H1 (cell line): ENCODE data around the gene PPM1F. TPM values are rescaled to one million over a fixed set of nuclear protein-coding genes. Genes with fewer than 3 reads are reported as not detected.

Experiments used
- CTCF ChIA-PET: fragments of 300-600 bp; sonication (Branson Sonifier 250); formaldehyde crosslinking; loops from one replicate; lab custom pipeline; 2021; ENCODE audit not compliant: partially characterized antibody; lab: Charles Lee
- POLR2A ChIA-PET: fragments of 300-600 bp; sonication (Branson Sonifier 250); formaldehyde crosslinking; loops from one replicate; lab custom pipeline; 2021; ENCODE audit warnings: inconsistent platforms; ENCODE audit not compliant: partially characterized antibody; lab: Charles Lee
- DNase-seq, 2 experiments: peaks; one replicate each; pipeline versions ENCODE4 v3.0.0 to v3.0.0-alpha.2; 2010 to 2022; ENCODE audit warnings: low spot score in 2 of 2, low read depth in 1 of 2, mixed read lengths in 1 of 2
- FAIRE-seq: peaks from 2 replicates; lab custom pipeline; 2011; peaks lifted over from hg19 to GRCh38; lab: Jason Lieb, UNC
- H2AFZ ChIP-seq: 2 replicates; pipeline ENCODE4 v1.8.1; 2012; ENCODE audit warnings: low read length, inconsistent platforms
- H2AK5ac ChIP-seq: 2 replicates; pipeline ENCODE4 v1.6.1; 2013; ENCODE audit warnings: low read depth, low read length
- H2BK120ac ChIP-seq: replicated peaks from 2 replicates; pipeline ENCODE3; 2013; ENCODE audit warnings: low read depth, low read length, inconsistent platforms
- H2BK12ac ChIP-seq: 2 replicates; pipeline ENCODE4 v1.6.1; 2013; ENCODE audit warnings: low read depth, low read length
- H2BK15ac ChIP-seq: 2 replicates; pipeline ENCODE4 v1.6.1; 2013; ENCODE audit warnings: low read length
- H2BK20ac ChIP-seq: 2 replicates; pipeline ENCODE4 v1.6.1; 2013; ENCODE audit warnings: low read length
- H2BK5ac ChIP-seq: 2 replicates; pipeline ENCODE4 v1.6.1; 2013; ENCODE audit warnings: low read depth, low read length
- H3K14ac ChIP-seq: 2 replicates; pipeline ENCODE4 v1.6.1; 2013; ENCODE audit warnings: inconsistent platforms; ENCODE audit not compliant: insufficient read length
- H3K18ac ChIP-seq: 2 replicates; pipeline ENCODE4 v1.6.1; 2013; ENCODE audit warnings: low read length; ENCODE audit errors: extremely low read depth
- H3K23ac ChIP-seq: 2 replicates; pipeline ENCODE4 v1.6.1; 2013; ENCODE audit warnings: inconsistent platforms; ENCODE audit not compliant: insufficient read length
- H3K23me2 ChIP-seq: 2 replicates; pipeline ENCODE4 v1.6.1; 2013; ENCODE audit warnings: low read depth, low read length
- H3K27ac ChIP-seq: 2 replicates; pipeline ENCODE4 v1.6.1; 2011; ENCODE audit warnings: low read depth, low read length, inconsistent platforms
- H3K27me3 ChIP-seq, 4 experiments: replicated peaks in 1 of 4; 1 replicate in 1 of 4; 2 replicates in 3 of 4; pipeline versions ENCODE4 v1.6.1 to v1.8.1; 2011 to 2013; ENCODE audit warnings: low read length in 3 of 4, mild to moderate bottlenecking in 3 of 4, inconsistent platforms in 2 of 4, mixed read lengths in 2 of 4, moderate library complexity in 1 of 4; ENCODE audit not compliant: control insufficient read depth in 3 of 4, insufficient read depth in 3 of 4; ENCODE audit errors: extremely low read depth in 1 of 4
- H3K36me3 ChIP-seq, 4 experiments: 2 replicates each; pipeline versions ENCODE4 v1.6.1 to v1.8.1; 2011 to 2013; ENCODE audit warnings: mild to moderate bottlenecking in 4 of 4, low read length in 3 of 4, moderate library complexity in 2 of 4, control low read depth in 1 of 4, inconsistent platforms in 1 of 4; ENCODE audit not compliant: insufficient read depth in 4 of 4, control insufficient read depth in 2 of 4
- H3K4ac ChIP-seq: replicated peaks from 2 replicates; pipeline ENCODE3; 2013; ENCODE audit warnings: low read length, low read depth, mixed read lengths, inconsistent platforms; ENCODE audit not compliant: insufficient read length
- H3K4me1 ChIP-seq, 4 experiments: replicated peaks in 1 of 4; 1 replicate in 1 of 4; 2 replicates in 3 of 4; pipeline versions ENCODE4 v1.6.1 to v1.8.1; 2011 to 2013; ENCODE audit warnings: low read length in 3 of 4, inconsistent platforms in 2 of 4, mixed read lengths in 1 of 4; ENCODE audit not compliant: insufficient read depth in 4 of 4, control insufficient read depth in 3 of 4
- H3K4me2 ChIP-seq, 2 experiments: 2 replicates each; pipeline versions ENCODE4 v1.6.1 to v1.8.1; 2011 to 2013; ENCODE audit warnings: low read depth in 2 of 2, low read length in 2 of 2, control low read depth in 1 of 2, inconsistent platforms in 1 of 2, mild to moderate bottlenecking in 1 of 2; ENCODE audit not compliant: insufficient read depth in 1 of 2
- H3K4me3 ChIP-seq, 4 experiments: fragments of 200-600, 300-600 bp in 1 of 4; sonication (generic), shearing (Covaris generic), sonication (Bioruptor Twin) in 1 of 4; 2 replicates each; pipeline versions ENCODE4 v1.5.1 to v1.8.1; 2011 to 2016; ENCODE audit warnings: low read length in 4 of 4, low read depth in 3 of 4, control low read depth in 2 of 4, inconsistent platforms in 2 of 4, mild to moderate bottlenecking in 2 of 4, mixed read lengths in 1 of 4, moderate library complexity in 1 of 4; ENCODE audit not compliant: insufficient read depth in 2 of 4; ENCODE audit errors: extremely low read depth in 1 of 4
- H3K56ac ChIP-seq: replicated peaks from 2 replicates; pipeline ENCODE3; 2013; ENCODE audit warnings: low read depth, mild to moderate bottlenecking, mixed read lengths, low read length, inconsistent platforms; ENCODE audit not compliant: insufficient read length
- H3K79me1 ChIP-seq: 2 replicates; pipeline ENCODE4 v1.6.1; 2013; ENCODE audit warnings: low read depth, low read length, control low read depth
- H3K79me2 ChIP-seq, 2 experiments: 2 replicates each; pipeline versions ENCODE4 v1.6.1 to v1.8.1; 2012 to 2013; ENCODE audit warnings: low read length in 2 of 2, mild to moderate bottlenecking in 2 of 2, inconsistent platforms in 1 of 2; ENCODE audit not compliant: insufficient read depth in 2 of 2, control insufficient read depth in 1 of 2
- H3K9ac ChIP-seq, 4 experiments: replicated peaks in 1 of 4; 1 replicate in 1 of 4; 2 replicates in 3 of 4; pipeline versions ENCODE4 v1.6.1 to v1.8.1; 2011 to 2013; ENCODE audit warnings: low read depth in 3 of 4, low read length in 3 of 4, control low read depth in 2 of 4, mild to moderate bottlenecking in 2 of 4, moderate library complexity in 2 of 4, inconsistent platforms in 1 of 4; ENCODE audit errors: extremely low read depth in 1 of 4
- H3K9me3 ChIP-seq, 2 experiments: 2 replicates each; pipeline versions ENCODE4 v1.6.1 to v1.8.1; 2012 to 2013; ENCODE audit warnings: mild to moderate bottlenecking in 2 of 2, moderate library complexity in 2 of 2, control low read depth in 1 of 2, inconsistent platforms in 1 of 2, low read depth in 1 of 2, low read length in 1 of 2, mixed read lengths in 1 of 2; ENCODE audit not compliant: insufficient read depth in 2 of 2
- H4K20me1 ChIP-seq, 2 experiments: replicated peaks in 1 of 2; 2 replicates each; pipeline versions ENCODE3 to v1.8.1; 2011 to 2013; ENCODE audit warnings: inconsistent platforms in 2 of 2, low read length in 2 of 2, mild to moderate bottlenecking in 1 of 2; ENCODE audit not compliant: insufficient read depth in 2 of 2, control insufficient read depth in 1 of 2
- H4K5ac ChIP-seq: 2 replicates; pipeline ENCODE4 v1.6.1; 2013; ENCODE audit warnings: low read length, low read depth, mixed read lengths, inconsistent platforms; ENCODE audit not compliant: insufficient read length
- H4K8ac ChIP-seq: 2 replicates; pipeline ENCODE4 v1.8.0; 2013; ENCODE audit warnings: mild to moderate bottlenecking, moderate library complexity, low read length, inconsistent platforms; ENCODE audit not compliant: insufficient read depth; ENCODE audit errors: extremely low read depth
- H4K91ac ChIP-seq: replicated peaks from 2 replicates; pipeline ENCODE3; 2013; ENCODE audit warnings: low read length, mixed read lengths, inconsistent platforms; ENCODE audit not compliant: insufficient read length
- CTBP2 ChIP-seq: IDR thresholded peaks from 2 replicates; pipeline ENCODE4 v1.7.0; 2011; ENCODE audit warnings: borderline replicate concordance, mild to moderate bottlenecking, moderate library complexity, mixed read lengths, low read length; ENCODE audit not compliant: insufficient read depth, insufficient read length
- EGR1 ChIP-seq: IDR thresholded peaks from 2 replicates; pipeline ENCODE4 v1.6.1; 2011; ENCODE audit warnings: low read depth, low read length, borderline replicate concordance
- FOSL1 ChIP-seq: IDR thresholded peaks from 2 replicates; pipeline ENCODE4 v1.6.1; 2011; ENCODE audit warnings: mild to moderate bottlenecking, low read depth, low read length, moderate library complexity; ENCODE audit not compliant: insufficient read depth
- PHF8 ChIP-seq: fragments of 200-600 bp; sonication (generic); conservative IDR thresholded peaks from 2 replicates; pipeline ENCODE4 v1.7.1; 2012; ENCODE audit warnings: low read depth, mild to moderate bottlenecking, inconsistent platforms, low read length, moderate library complexity
- POLR2AphosphoS5 ChIP-seq: IDR thresholded peaks from 2 replicates; pipeline ENCODE4 v1.6.1; 2011; ENCODE audit warnings: low read depth, low read length
- SP2 ChIP-seq: IDR thresholded peaks from 2 replicates; pipeline ENCODE4 v1.6.1; 2012; ENCODE audit warnings: mild to moderate bottlenecking, low read length, inconsistent platforms
- TBP ChIP-seq: IDR thresholded peaks from 2 replicates; pipeline ENCODE4 v1.6.1; 2011; ENCODE audit warnings: low read depth, low read length, improper control_type of control experiment
- TCF12 ChIP-seq: IDR thresholded peaks from 2 replicates; pipeline ENCODE4 v1.6.1; 2011; ENCODE audit warnings: low read depth, mild to moderate bottlenecking, low read length
- WGBS, 2 experiments: shearing (Covaris generic) in 1 of 2; methylation state at CpG; one replicate each; pipeline versions ENCODE4 v1.1.6 to v1.1.7; 2013 to 2015; ENCODE audit warnings: low lambda C conversion rate in 2 of 2, mixed read lengths in 2 of 2, inconsistent platforms in 1 of 2, low coverage in 1 of 2, missing lambda C conversion rate in 1 of 2; ENCODE audit not compliant: insufficient replicate concordance in 2 of 2, insufficient coverage in 1 of 2, insufficient read length in 1 of 2; ENCODE audit errors: extremely low coverage in 1 of 2, missing lambda C conversion rate in 1 of 2; 5-methylcytosine and 5-hydroxymethylcytosine counted together
- polyA plus RNA-seq, 7 experiments: library from polyadenylated mRNA; depleted of rRNA in 3 of 7; stranded (reverse) in 5 of 7; unstranded in 2 of 7; fragments of >200 nt in 5 of 7; fragments of 200-250 nt in 2 of 7; gene quantifications; 1 replicate in 5 of 7; 2 replicates in 1 of 7; 4 replicates in 1 of 7; pipeline versions ENCODE4 v1.2.1 to v1.2.3, GENCODE V29; 2011 to 2013; ENCODE audit warnings: missing spikeins in 2 of 7, mixed read lengths in 2 of 7
- total RNA-seq: library from RNA; stranded (reverse); fragmentation: NEBNext Ultra II Directional; extraction: Animal tissue kit (Norgen Biotek cat#: 25700); gene quantifications from 2 replicates; pipeline ENCODE4 v1.2.1, GENCODE V29; 2021

The PPM1F gene
- total and polyA plus RNA-seq, 2 of the 8 experiments (the other 6 are each of a cell fraction or from before 2014, with no cell fraction given): 12.4 to 22.8 TPM

DNA sequence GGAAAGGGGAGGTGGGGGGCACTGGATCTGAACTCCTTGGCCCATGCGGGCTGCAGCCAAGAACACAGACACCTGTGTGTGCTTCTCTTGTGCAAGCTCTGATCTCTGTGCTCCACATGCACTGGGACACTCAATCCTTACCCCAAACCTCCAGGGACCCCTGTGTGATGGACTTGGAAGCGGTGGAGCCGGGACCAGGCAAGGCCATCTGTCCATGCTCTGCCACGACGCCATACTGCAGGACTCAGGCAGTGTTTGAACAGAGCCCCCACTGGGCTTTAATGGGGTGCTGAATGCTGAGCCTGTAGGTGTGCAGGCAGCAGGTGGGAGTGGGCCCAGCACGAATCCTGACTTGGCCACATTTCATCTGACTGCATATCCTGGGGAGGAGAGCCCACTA, 23.4 kb downstream of the PPM1F start:
- Histone ChIP-seq H3K27me3 (no peaks in the 10 kb centered on the region), H3K79me1 (no peaks in the 10 kb centered on the region), H2BK12ac (no peak overlapping the region), H3K4me2 (no peak overlapping the region), H3K79me2 (no peaks in the 10 kb centered on the region), H4K91ac (no peak overlapping the region), H3K9ac (no peak overlapping the region), H3K18ac (no peak overlapping the region), H3K4me1 (peaks cover 3 to 28% (median 21%) of the 10 kb centered on the region in 4 experiments), H3K56ac (no peak overlapping the region), H3K23me2 (no peaks in the 10 kb centered on the region), H4K5ac (no peak overlapping the region), H3K4me3 (no peak overlapping the region), H2AFZ (no peak overlapping the region), H2BK15ac (no peak overlapping the region; the same call in 1 of the 2 replicates), H3K9me3 (no peaks in the 10 kb centered on the region), H3K36me3 (0 out of 8 replicates have a peak, but pooled peaks cover 0 to 3% (median 1%) of the 10 kb centered on the region in 4 experiments), H3K4ac (no peak overlapping the region), H2BK5ac (no peak overlapping the region), H3K27ac (no peak overlapping the region), H4K20me1 (peaks cover 0 to 2% of the 10 kb centered on the region in 2 experiments), H2BK120ac (no peak overlapping the region), H3K14ac (no peak overlapping the region), H3K23ac (no peak overlapping the region), H2AK5ac (no peak overlapping the region), H2BK20ac (no peak overlapping the region), H4K8ac (no peak overlapping the region; the same call in 1 of the 2 replicates)
- 96% methylated on average over 6 of the region's 6 CpGs; no CpG with 5 or more reads in 1 of the 2 experiments for WGBS, 2 experiments
- DNase-seq (no peak), FAIRE-seq (no peak)
- POLR2A ChIA-PET: no interaction called here
- CTCF ChIA-PET: interaction anchor here (2.0 kb wide), 1 partner anchor 12 kb away, joined by 16 read pairs; no protein-coding TSS in a partner anchor
- TF ChIP-seq TBP (no peak), TCF12 (no peak), PHF8 (no peak), CTBP2 (no peak), POLR2AphosphoS5 (no peak), SP2 (no peak), FOSL1 (no peak), EGR1 (no peak)
